ENCODE measurements around the gene OR13D1.

DNA sequence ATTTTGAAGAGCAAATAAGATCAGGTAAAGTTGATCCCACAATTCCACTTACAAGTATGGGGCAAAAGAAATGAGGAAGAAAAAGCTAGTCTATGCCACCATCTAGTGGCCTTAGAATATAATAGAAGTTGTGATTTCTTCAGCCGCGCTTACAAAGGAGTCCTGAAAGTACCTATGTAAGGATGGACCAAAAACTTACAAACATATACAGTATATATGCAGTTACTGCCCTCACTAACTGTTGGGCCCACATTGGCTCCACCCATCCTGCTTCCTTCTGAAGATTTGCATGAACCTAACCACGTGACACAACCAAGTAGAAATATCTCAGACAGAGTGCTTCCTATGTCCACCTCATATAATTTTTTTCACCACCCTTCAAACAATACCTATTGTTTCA is 11.7 kb upstream of the OR13D1 start:
- TF ChIP-seq CTCF (IDR thresholded peaks at IDR 0.05; ENCODE audit: poor library complexity): peak; percentile 61
- TF ChIP-seq EZH2 (IDR thresholded peaks at IDR 0.05; ENCODE audit: borderline replicate concordance): no peak
